GM12878 (cell line): Measurements from ENCODE around the gene MCM3AP. TPM values are rescaled to one million over a fixed set of nuclear protein-coding genes. Genes with fewer than 3 reads are reported as not detected.

ENCODE experiments used
- ATAC-seq: fragments of 200-7000 bp; cut with Tn5 transposase; 3 replicates; pipeline ENCODE4 v1.9.1; 2020; ENCODE audit warnings: mild to moderate bottlenecking, moderate library complexity
- BruUV-seq: library from RNA; stranded (reverse); fragments of 400-500 nt; replicated peaks from 2 replicates; lab custom pipeline; 2021; lab: Mats Ljungman, UMichigan
- CTCF ChIA-PET: fragments of 300-600 bp; sonication (Branson Sonifier 250); formaldehyde crosslinking; extraction: SDS; loops from one replicate; lab custom pipeline; 2021; ENCODE audit warnings: inconsistent platforms; lab: Yijun Ruan, JAX
- POLR2A ChIA-PET: fragments of 350-600 bp; formaldehyde crosslinking; extraction: SDS; loops from one replicate; lab custom pipeline; 2021; ENCODE audit warnings: inconsistent platforms; lab: Charles Lee
- RAD21 ChIA-PET: fragments of 300-600 bp; sonication (Branson Sonifier 250); formaldehyde crosslinking; loops from one replicate; lab custom pipeline; 2023; ENCODE audit warnings: antibody characterized with exemption; ENCODE audit not compliant: unreplicated experiment; lab: Charles Lee
- SMC1A ChIA-PET: fragments of 300-600 bp; sonication (Branson Sonifier 250); formaldehyde crosslinking; loops from one replicate; lab custom pipeline; 2023; ENCODE audit not compliant: unreplicated experiment, uncharacterized antibody; lab: Charles Lee
- DNase-seq: peaks from one replicate; pipeline ENCODE4 v3.0.0-alpha.2; 2011; ENCODE audit warnings: low read depth, low spot score
- FAIRE-seq: peaks from 3 replicates; lab custom pipeline; 2011; peaks lifted over from hg19 to GRCh38; lab: Jason Lieb, UNC
- H2AFZ ChIP-seq: 2 replicates; pipeline ENCODE4 v1.6.0; 2011; ENCODE audit warnings: low read depth, low read length, control low read depth; ENCODE audit not compliant: control insufficient read depth
- H3K27ac ChIP-seq: 2 replicates; pipeline ENCODE4 v1.5.1; 2011; ENCODE audit warnings: control low read depth; ENCODE audit not compliant: control insufficient read depth, insufficient read depth
- H3K27me3 ChIP-seq, 2 experiments: replicated peaks in 1 of 2; 2 replicates each; pipeline versions ENCODE4 v1.6.0 to v1.6.1; 2011; ENCODE audit warnings: low read length in 1 of 2; ENCODE audit not compliant: control insufficient read depth in 2 of 2, insufficient read depth in 2 of 2
- H3K36me3 ChIP-seq, 2 experiments: 2 replicates each; pipeline ENCODE4 v1.5.1; 2011; ENCODE audit warnings: low read length in 1 of 2; ENCODE audit not compliant: control insufficient read depth in 2 of 2, insufficient read depth in 2 of 2
- H3K4me1 ChIP-seq: 2 replicates; pipeline ENCODE4 v1.6.1; 2011; ENCODE audit warnings: mild to moderate bottlenecking, low read length, moderate library complexity, mixed read lengths; ENCODE audit not compliant: control insufficient read depth, insufficient read depth
- H3K4me2 ChIP-seq: 2 replicates; pipeline ENCODE4 v1.6.0; 2011; ENCODE audit warnings: control low read depth; ENCODE audit not compliant: control insufficient read depth, insufficient read depth
- H3K4me3 ChIP-seq: fragments of 200-600 bp; sonication (generic); 2 replicates; pipeline ENCODE4 v1.5.1; 2016
- H3K79me2 ChIP-seq: 2 replicates; pipeline ENCODE4 v1.6.0; 2011; ENCODE audit warnings: low read length; ENCODE audit not compliant: control insufficient read depth, insufficient read depth
- H3K9ac ChIP-seq: 2 replicates; pipeline ENCODE4 v1.8.0; 2011; ENCODE audit warnings: low read length, control low read depth, mixed read lengths; ENCODE audit not compliant: control insufficient read depth, insufficient read depth
- H3K9me3 ChIP-seq: replicated peaks from 3 replicates; pipeline ENCODE4 v1.5.1; 2011; ENCODE audit warnings: mild to moderate bottlenecking, low read length; ENCODE audit not compliant: control insufficient read depth, insufficient read depth
- H4K20me1 ChIP-seq: 2 replicates; pipeline ENCODE4 v1.6.0; 2011; ENCODE audit not compliant: control insufficient read depth, insufficient read depth
- BHLHE40 ChIP-seq, 2 experiments: fragments of 450-650 bp in 1 of 2; IDR thresholded peaks; 2 replicates each; pipeline ENCODE4 v1.6.1; 2011 to 2017; ENCODE audit warnings: low read depth in 2 of 2, borderline replicate concordance in 1 of 2, improper control_type of control experiment in 1 of 2, low read length in 1 of 2, mild to moderate bottlenecking in 1 of 2
- DPF2 ChIP-seq: fragments of 450-650 bp; IDR thresholded peaks from 2 replicates; pipeline ENCODE4 v1.6.1; 2017; ENCODE audit warnings: mild to moderate bottlenecking
- ELK1 ChIP-seq: IDR thresholded peaks from 2 replicates; pipeline ENCODE4 v1.6.1; 2012; ENCODE audit warnings: low read depth, low read length, improper control_type of control experiment
- FOXK2 ChIP-seq: fragments of 450-650 bp; IDR thresholded peaks from 2 replicates; pipeline ENCODE4 v1.6.1; 2017; ENCODE audit warnings: mild to moderate bottlenecking, moderate library complexity
- IKZF1 ChIP-seq: fragments of 450-650 bp; conservative IDR thresholded peaks from 2 replicates; pipeline ENCODE4 v1.6.1; 2017; ENCODE audit warnings: antibody characterized with exemption, mild to moderate bottlenecking
- LARP7 ChIP-seq: fragments of 450-650 bp; IDR thresholded peaks from 2 replicates; pipeline ENCODE4 v1.6.1; 2017; ENCODE audit warnings: mild to moderate bottlenecking
- MXI1 ChIP-seq: fragments of 150-350 bp; IDR thresholded peaks from 2 replicates; pipeline ENCODE4 v1.6.1; 2011; ENCODE audit warnings: low read depth, mild to moderate bottlenecking, inconsistent platforms, low read length, improper control_type of control experiment
- NKRF ChIP-seq: fragments of 450-650 bp; conservative IDR thresholded peaks from 2 replicates; pipeline ENCODE4 v1.6.1; 2017; ENCODE audit warnings: mild to moderate bottlenecking, moderate library complexity
- SIN3A ChIP-seq: IDR thresholded peaks from 2 replicates; pipeline ENCODE4 v1.6.1; 2012; ENCODE audit warnings: low read depth, low read length, improper control_type of control experiment
- SP1 ChIP-seq: IDR thresholded peaks from one replicate; pipeline ENCODE4 v1.6.1; 2011; ENCODE audit warnings: low read depth, low read length
- TAF1 ChIP-seq: IDR thresholded peaks from 2 replicates; pipeline ENCODE4 v1.6.1; 2011; ENCODE audit warnings: mild to moderate bottlenecking, low read depth, low read length, borderline replicate concordance
- YY1 ChIP-seq: IDR thresholded peaks from 2 replicates; pipeline ENCODE4 v1.6.1; 2011; ENCODE audit warnings: low read depth, mild to moderate bottlenecking, low read length
- ZNF687 ChIP-seq: fragments of 450-650 bp; IDR thresholded peaks from 2 replicates; pipeline ENCODE4 v1.6.1; 2017; ENCODE audit warnings: mild to moderate bottlenecking, moderate library complexity
- WGBS: methylation state at CpG from one replicate; pipeline ENCODE4 v1.1.6; 2016; ENCODE audit warnings: low lambda C conversion rate; ENCODE audit not compliant: insufficient replicate concordance, insufficient coverage; ENCODE audit errors: missing lambda C conversion rate; 5-methylcytosine and 5-hydroxymethylcytosine counted together
- in situ Hi-C: fragments of 300-500 bp; cut with MboI; formaldehyde crosslinking; loops from 9 replicates; pipeline ENCODE4 v1.14.3; 2018; ENCODE audit warnings: mixed read lengths
- intact Hi-C: fragments of 100-400 bp; cut with micrococcal nuclease; formaldehyde crosslinking; loops from one replicate; pipeline ENCODE4 v1.14.2; 2022; ENCODE audit not compliant: unreplicated experiment
- polyA plus RNA-seq, 11 experiments: library from polyadenylated mRNA; depleted of rRNA in 4 of 11; unstranded in 6 of 11; stranded (reverse) in 5 of 11; fragments of >200 nt; fragmentation: Nextera tagmentation in 4 of 11; fragmentation: Illumina TruSeq in 1 of 11; extraction: Ambion mirVana in 4 of 11; extraction: Trizol in 1 of 11; gene quantifications; 1 replicate in 1 of 11; 2 replicates in 10 of 11; pipeline versions ENCODE4 v1.2.1 to v1.2.3, GENCODE V29; 2011 to 2016; ENCODE audit warnings: inconsistent platforms in 2 of 11, missing spikeins in 2 of 11, low read depth in 1 of 11
- total RNA-seq, 4 experiments: library from RNA; depleted of rRNA in 3 of 4; stranded (reverse); fragments of >200 nt in 3 of 4; fragmentation: Illumina TruSeq in 1 of 4; extraction: Trizol in 1 of 4; gene quantifications; 2 replicates each; pipeline versions ENCODE4 v1.2.1 to v1.2.3, GENCODE V29; 2013 to 2021
- TF ChIP-seq, protein P1 (sequence below): IDR thresholded peaks from 2 replicates; pipeline ENCODE4 v1.6.1; 2012; ENCODE audit warnings: low read depth, low read length, improper control_type of control experiment

The MCM3AP gene
- total and polyA plus RNA-seq, 10 of the 15 experiments (the other 5 are each of a cell fraction or from before 2014, with no cell fraction given), result 6.1 to 95.7 (median 47.0) TPM

- ChIA-PET POLR2A (interaction anchor here (0.6 to 1.4 kb wide), 2 partner anchors 36 to 44 kb away, joined by 3 to 7 read pairs; no protein-coding TSS in a partner anchor), SMC1A (interaction anchor here (1.5 to 1.7 kb wide), 2 partner anchors 176 to 181 kb away, joined by 3 to 12 read pairs; no protein-coding TSS in a partner anchor), RAD21 (interaction anchor here (1.4 to 2.6 kb wide), 4 partner anchors 40 to 181 kb away, joined by 6 to 17 read pairs (median 10); no protein-coding TSS in a partner anchor), CTCF (interaction anchor here (0.6 to 1.9 kb wide), 8 partner anchors 39 to 653 kb away, joined by 3 to 23 read pairs (median 6); partner anchors contain the start of genes MCM3AP and YBEY)
- Histone ChIP-seq H2AFZ (peak overlapping the region; percentile 78), H3K79me2 (peaks cover 57% of the 10 kb centered on the region), H3K4me1 (peaks cover 5% of the 10 kb centered on the region), H3K36me3 (peaks cover 0 to 2% of the 10 kb centered on the region in 2 experiments; a peak in 3 of 4 replicates), H3K9me3 (no peaks in the 10 kb centered on the region), H3K9ac (peak overlapping the region; percentile 96), H3K4me3 (peak overlapping the region; percentile 88), H3K4me2 (peak overlapping the region; percentile 62), H3K27ac (peak overlapping the region; percentile 83), H3K27me3 (no peaks in the 10 kb centered on the region), H4K20me1 (no peaks in the 10 kb centered on the region)
- FAIRE-seq (no peak), ATAC-seq (peak; percentile 84), DNase-seq (no peak)
- intact Hi-C loops, result loop anchor here (1.0 to 5.0 kb wide), 3 partner anchors 72 to 133 kb away; partner anchors contain the start of genes DIP2A and LSS
- in situ Hi-C loops, result no loop called here
- BruUV-seq, result no TSS peak
- WGBS, result 1% methylated on average over 80 of the region's 98 CpGs
- TF ChIP-seq ELK1, result no peak
- peak; percentile 63; the same call in 1 of the 2 replicates for TF ChIP-seq IKZF1
- TF ChIP-seq NKRF, result peak; percentile 74
- TF ChIP-seq, protein P1, sequence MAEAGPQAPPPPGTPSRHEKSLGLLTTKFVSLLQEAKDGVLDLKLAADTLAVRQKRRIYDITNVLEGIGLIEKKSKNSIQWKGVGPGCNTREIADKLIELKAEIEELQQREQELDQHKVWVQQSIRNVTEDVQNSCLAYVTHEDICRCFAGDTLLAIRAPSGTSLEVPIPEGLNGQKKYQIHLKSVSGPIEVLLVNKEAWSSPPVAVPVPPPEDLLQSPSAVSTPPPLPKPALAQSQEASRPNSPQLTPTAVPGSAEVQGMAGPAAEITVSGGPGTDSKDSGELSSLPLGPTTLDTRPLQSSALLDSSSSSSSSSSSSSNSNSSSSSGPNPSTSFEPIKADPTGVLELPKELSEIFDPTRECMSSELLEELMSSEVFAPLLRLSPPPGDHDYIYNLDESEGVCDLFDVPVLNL, result peak; percentile 90
- TF ChIP-seq MXI1, result 0 out of 2 replicates have a peak, but pooled peaks have one; percentile 18
- TF ChIP-seq SP1, result peak; percentile 15
- 0 out of 2 replicates have a peak, but pooled peaks have one; percentile 40 for TF ChIP-seq ZNF687
- TF ChIP-seq YY1, result peak; percentile 97
- TF ChIP-seq TAF1, result peak; percentile 90; the same call in 1 of the 2 replicates
- TF ChIP-seq FOXK2, result 0 out of 2 replicates have a peak, but pooled peaks have one; percentile 27
- TF ChIP-seq BHLHE40 (IDR thresholded peaks at IDR 0.05; ENCODE audit: borderline replicate concordance in 1 of 2, low read depth in 2 of 2, low read length in 1 of 2), result peak in 1 of 2 experiments; percentile 39; a peak in 1 of 4 replicates
- peak; percentile 68; the same call in 1 of the 2 replicates for TF ChIP-seq LARP7
- TF ChIP-seq SIN3A, result peak; percentile 94; the same call in 1 of the 2 replicates
- peak; percentile 42; the same call in 1 of the 2 replicates for TF ChIP-seq DPF2
These were observed 39.1 kb upstream of the MCM3AP start for GRCh38 chr21:46324390-46325072.
